ENCODE data around the gene SIGLEC12.

SIGLEC12 gene

GRCh38 chr19:51501594-51502263, at the start of gene SIGLEC12:
Gene SIGLEC12 (minus strand): TSS chr19:51501800. CDS start chr19:51501733, 67 bp downstream.
- no peak for DNase-seq

- no peak for DNase-seq
These were observed 49.5 kb upstream of the SIGLEC12 start for GRCh38 chr19:51550848-51551672.

DNA sequence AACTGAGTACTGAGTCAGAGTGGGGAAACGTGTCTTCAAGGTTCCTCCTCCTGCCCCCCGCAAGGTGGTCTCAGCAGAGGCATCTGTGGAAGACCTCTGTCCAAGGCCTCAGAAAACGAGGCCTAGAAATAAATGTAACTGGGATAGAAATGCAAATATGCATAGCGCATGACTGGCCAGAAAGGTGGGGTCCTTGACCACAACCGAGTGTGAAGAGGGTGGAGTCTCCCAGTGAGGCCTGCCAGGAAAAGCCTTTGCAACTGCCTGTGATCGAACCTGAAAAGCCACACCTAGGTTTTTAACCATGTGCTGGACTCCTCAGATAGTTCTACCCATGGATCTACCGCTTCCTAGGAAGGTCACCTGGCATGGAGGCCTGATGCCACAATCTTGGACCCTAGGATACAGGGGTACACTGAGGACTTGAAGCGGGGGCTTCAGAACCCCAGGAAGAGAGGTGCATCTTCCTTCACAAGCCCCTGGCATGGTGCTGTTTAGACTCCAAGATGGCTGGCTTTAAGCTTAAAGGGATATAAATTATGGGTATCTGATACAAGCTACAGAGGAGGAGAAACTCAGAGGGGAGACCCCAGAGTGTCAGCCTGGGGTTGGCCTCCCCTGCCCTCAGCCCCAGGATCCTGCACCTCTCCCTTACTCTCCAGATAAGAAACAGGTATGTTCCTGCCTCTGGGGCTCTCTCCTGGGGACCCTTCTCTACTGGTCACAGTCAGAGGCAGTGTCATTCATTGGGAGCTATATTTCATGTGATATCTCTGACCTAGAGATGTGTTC, 48.1 kb upstream of the SIGLEC12 start:
- DNase-seq, result no peak

GRCh38 chr19:51548891-51549305, 47.3 kb upstream of the SIGLEC12 start:
- DNase-seq, result no peak

DNA sequence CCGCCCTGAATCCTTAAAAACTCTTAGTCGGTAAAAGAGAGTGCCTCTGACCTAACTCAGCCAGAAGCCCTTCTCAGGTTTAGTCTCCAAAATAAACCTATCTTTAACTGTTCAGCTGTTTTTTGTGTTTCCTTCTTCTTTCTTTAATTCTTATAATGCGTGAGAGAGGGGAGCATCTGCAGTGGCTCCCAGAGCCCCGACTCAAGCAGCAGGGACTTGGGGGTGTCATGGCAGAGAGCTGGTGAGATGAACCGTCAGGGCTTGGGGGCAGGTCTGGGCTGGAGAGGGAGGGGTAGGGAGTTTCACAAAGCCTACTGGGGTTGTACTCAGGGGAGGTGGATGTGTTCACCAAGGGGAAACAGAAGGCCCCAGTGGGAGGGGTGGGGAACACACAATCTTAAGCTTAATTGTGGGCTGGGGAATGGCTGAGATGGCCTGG, 46.6 kb upstream of the SIGLEC12 start:
- DNase-seq, result no peak

DNA sequence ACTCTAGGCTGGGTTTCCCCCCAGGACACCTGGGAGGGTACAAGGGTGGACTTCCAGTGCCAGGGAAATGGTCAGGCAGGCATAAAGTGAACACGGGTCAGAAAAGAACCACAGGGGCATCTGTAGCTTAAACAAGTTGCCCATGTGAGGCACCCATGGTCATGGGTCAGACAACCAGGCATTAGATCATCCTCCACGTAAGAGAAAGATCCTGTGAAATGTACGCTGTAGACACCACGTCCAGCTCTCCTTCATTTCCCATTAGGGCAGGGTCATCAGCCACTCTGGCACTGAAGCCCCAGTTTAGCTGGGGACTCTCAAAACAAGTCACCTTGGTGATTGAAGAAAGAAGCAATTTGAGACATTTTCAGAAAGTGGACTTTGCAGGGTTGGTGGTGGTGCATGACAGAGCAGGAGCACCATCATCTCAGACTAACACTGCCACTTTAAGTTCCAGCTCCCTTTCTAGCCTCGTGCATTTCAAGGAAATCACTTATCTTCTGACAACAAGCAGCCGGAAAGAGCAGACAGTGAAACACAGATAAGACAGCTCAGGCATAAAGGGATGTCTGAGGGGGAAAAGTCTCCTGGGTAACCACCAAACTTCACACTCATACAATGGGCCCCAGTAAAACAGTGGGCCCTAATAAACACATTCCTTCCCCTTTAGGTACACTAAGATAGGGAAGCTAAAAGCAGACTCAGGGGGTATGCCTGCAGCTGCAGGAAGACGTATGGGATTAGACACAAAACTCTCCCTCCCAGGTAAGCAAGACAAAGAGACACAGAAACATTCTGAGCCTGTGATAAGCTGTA, 46.0 kb upstream of the SIGLEC12 start:
- no peak for DNase-seq

DNA sequence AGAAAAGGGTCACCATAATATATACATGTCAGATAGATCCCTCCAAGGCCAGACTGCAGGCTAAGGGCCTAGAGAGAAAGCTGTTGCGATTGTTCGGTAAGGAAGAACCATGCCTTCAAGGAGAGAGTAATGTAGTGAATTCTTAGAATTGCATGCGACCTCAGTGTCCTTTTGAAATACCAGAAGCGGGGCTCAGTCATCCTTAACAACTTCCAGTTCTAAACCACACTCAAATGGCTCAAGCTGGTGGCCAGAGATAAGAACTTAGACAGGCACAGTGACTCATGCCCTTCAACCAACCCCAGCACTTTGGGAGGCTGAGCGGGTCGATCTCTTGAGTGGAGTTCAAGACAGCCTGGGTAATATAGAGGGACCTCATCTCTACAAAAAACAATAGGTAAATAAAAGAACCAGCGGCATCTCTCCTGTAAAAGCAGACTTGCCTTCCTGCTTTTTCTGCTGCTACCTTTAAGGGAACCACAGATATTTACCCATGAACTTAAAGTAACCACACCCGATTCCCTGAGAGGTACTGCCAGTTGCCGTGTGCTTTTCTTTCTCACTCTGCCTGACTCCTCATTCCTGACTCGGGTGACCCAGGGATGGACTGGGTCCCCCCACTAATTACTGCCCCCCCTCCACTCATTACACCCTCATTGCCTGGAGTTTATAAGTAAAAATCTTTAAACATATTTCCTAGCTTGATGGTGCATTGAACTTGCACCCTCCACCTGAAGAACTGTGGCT, 45.2 kb upstream of the SIGLEC12 start:
- no peak for DNase-seq

DNA sequence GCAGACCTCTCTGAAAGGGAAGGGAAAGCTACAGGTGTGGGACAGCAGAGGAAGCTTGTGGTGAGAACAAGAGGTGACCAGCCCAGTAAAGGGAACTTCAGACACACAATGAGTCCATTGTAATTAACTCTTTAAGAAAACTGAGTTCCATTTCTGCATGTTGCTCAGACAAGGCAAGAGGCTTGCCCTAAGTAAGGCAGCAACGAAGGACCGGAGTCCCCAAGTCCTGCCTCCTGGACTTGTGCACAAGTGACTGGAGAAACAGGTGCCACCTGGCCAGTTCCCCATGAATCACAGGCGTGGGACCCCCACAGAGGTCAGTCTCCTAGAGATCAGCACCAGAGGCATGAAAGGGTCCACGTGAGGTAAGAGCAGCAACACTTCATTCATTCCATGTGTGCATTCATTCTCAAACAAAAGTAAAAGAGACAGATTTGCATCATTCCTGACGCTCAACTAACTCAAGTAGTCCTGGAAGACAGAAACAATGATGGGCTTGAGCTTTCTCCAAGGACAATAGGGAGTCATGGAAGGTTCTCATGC, 44.6 kb upstream of the SIGLEC12 start:
- DNase-seq, result no peak

DNA sequence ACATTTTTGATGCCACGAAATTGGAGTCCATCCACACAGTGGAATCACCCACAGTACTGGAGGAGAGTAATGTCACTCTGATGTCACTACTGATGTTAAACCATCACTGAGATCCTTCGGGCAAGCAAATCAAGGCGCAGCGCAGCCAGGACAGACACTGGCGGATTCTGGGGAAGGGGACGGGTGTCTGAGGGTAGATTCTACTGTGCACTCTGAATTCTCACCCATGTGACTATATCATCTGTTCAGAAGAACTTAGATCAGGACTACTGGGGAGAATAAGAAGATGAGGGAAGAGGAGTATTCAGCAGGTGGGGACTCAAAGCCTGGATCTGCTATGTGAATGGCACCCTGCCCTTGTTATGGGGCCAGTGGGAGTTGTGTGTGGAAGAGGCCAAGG, 42.4 kb upstream of the SIGLEC12 start:
- no peak for DNase-seq

DNA sequence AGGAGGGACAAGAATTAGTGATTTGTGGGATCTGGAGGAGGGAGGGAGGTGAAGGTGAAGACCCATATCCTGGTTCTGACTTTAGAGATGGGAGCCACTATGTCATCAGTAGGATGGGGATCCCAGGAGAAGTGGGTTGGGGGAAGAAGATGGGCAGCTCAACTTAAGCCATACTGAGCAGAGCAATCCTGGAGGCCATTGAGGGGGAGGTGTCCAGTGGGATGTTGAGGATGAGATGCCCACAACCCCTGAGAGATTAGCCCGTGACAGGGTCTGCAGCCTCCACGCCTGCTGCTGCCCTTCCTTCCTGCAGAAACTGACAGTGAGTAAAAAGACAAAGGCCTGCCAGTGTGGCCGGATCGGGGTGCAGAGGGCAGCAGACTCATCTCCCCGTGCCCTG, 41.1 kb upstream of the SIGLEC12 start:
- no peak for DNase-seq

DNA sequence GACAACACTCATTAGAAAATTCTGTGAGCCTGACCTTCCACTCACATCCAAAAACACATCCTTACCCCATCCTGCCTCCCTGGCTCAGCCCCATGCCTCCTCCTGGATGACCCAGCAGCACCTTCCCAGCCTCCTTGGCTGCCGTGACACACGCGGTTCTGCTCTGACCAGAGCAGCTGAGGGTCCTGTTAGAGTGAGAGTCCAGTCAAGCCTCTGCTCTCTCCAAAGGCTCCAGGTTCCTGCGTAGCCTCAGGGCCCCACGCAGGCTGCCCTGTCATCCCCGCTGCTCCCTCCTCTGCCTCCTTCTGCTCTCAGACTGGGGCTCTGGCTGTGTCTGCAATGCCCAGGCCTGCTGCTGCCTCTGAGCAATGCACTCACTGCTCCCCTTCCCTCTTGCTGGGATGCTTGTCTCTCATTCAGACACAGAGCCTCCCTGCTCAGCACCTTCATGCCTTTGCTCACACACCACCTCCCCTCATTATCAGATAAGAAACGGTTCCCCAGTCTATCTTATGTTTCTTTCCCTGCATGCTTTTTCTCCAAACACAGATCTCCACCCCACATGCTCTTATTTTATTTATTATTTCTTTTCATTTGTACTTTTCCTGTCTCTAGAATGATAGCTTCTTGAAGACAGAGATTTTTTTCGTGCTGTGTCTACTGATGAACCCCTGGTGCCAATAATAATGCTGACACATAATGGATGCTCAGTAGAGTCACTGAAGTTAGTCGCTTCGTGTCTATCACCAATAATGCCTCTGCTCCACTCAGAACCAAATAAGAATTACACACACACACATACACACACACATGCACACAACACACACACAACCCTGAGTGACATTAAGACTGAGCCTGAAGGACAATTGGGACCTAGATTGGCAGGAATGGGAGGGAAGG, 40.1 kb upstream of the SIGLEC12 start:
- no peak for DNase-seq

DNA sequence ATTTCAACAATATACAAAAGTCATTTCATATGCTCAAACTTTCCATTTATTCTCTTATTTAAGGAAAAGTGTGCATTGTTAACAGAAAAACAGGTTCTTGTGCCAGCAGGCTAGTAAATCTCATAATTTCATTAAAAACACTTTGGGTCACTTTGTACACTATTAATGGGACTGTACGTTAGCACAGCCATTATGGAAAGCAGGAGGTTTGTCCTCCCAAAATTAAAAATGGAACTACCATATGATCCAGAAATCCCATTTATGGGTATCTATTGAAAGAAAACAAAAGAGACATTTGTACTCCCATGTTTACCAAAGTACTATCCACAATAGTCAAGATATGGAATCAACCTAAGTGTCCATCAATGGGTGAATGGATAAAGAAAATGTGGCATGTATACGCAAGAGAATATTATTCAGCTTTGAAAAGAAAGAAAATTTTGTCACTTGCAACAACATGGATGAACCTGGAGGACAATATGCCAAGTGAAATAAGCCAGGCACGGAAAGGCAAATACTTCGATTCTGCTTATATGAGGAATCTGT, 38.3 kb upstream of the SIGLEC12 start:
- no peak for DNase-seq

GRCh38 chr19:51535535-51535934, 33.9 kb upstream of the SIGLEC12 start:
- no peak for DNase-seq

DNA sequence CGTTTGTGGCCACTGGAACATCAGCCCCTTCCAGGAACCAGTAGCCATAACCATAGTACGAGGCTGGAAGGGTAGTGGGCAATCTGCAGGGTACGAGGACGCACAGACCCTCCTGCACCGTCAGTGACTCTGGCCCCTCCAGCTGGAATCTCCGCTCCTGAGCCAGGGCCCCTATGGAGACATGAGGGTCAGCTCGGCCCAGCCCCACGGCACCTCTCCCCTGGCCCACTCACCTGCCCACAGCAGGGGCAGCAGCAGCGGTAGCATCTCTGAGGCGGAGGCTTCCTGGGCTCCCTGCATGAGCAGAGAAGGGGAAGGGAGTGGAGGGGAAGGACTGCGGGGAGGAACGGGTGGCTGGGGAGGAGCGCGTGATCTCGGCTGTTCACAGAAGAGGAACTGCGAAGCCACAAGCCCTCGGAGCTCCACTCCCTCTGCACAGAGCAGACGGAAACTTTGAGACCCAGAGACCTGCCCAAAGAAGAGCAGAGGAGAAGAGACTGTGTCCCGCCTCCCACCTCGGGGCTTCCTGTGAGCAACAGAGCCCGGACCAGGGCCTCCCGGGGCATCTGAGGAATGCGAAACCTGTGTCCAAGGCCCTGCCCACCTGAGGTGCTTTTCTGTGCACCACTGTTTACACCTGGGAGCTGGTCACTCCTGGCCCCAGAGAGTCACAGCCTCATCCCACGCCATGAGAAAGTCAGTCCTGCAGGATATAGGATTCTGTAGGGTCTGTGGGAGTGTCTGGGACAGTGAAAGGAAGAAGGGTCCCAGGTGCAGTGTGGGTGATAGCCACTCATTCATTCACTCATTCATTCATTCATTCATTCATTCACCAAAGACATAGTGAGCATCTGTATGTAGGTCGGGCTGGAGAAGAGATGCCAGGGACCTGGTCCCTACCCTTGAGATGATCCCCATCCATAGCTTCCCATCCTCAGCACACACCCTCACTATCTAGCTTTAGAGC, 30.0 kb upstream of the SIGLEC12 start, which contains the start of gene SIGLEC6:
TSS of gene SIGLEC6 (minus strand) at position 322 of the 967 bp plus-strand sequence. CDS start at position 300, 22 bp downstream.
- no peak for DNase-seq

GRCh38 chr19:51530616-51531015, 29.0 kb upstream of the SIGLEC12 start:
- DNase-seq, result no peak

- DNase-seq, result no peak
These were observed 27.7 kb upstream of the SIGLEC12 start for GRCh38 chr19:51529301-51529700.

- DNase-seq, result no peak
These were observed 24.1 kb upstream of the SIGLEC12 start for GRCh38 chr19:51525651-51526050.

- DNase-seq, result no peak
These were observed 23.2 kb upstream of the SIGLEC12 start for GRCh38 chr19:51524666-51525264.
